HG03378 (cell line): Measurements from ENCODE around the gene PAIP2.
"Not testable (repeated sequence)": the region's sequence is repeated elsewhere in the genome, so short reads cannot be mapped to it uniquely, and the experiment has no call there.

Experiments
- ATAC-seq: cut with Tn5 transposase; IDR thresholded peaks from one replicate; pipeline ENCODE4 v1.9.1; 2021; ENCODE audit warnings: mild to moderate bottlenecking, moderate library complexity; ENCODE audit not compliant: unreplicated experiment

The PAIP2 gene

DNA sequence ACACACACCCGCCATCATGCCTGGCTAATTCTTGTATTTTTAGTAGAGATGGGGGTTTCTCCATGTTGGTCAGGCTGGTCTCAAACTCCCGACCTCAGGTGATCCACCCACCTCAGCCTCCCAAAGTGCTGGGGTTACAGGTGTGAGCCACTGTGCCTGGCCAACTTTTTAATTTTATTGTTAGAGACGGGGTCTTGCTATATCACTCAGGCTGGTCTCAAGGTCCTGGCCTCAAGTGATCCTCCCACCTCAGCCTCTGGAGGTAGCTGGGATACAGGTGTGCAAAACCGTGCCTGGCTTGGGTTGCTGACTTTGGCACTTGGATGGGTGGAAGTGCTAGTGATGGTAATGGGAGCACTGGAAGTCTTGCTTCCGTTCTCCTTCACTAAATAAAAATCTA is 67.5 kb downstream of the PAIP2 start:
- not testable (repeated sequence) for ATAC-seq

DNA sequence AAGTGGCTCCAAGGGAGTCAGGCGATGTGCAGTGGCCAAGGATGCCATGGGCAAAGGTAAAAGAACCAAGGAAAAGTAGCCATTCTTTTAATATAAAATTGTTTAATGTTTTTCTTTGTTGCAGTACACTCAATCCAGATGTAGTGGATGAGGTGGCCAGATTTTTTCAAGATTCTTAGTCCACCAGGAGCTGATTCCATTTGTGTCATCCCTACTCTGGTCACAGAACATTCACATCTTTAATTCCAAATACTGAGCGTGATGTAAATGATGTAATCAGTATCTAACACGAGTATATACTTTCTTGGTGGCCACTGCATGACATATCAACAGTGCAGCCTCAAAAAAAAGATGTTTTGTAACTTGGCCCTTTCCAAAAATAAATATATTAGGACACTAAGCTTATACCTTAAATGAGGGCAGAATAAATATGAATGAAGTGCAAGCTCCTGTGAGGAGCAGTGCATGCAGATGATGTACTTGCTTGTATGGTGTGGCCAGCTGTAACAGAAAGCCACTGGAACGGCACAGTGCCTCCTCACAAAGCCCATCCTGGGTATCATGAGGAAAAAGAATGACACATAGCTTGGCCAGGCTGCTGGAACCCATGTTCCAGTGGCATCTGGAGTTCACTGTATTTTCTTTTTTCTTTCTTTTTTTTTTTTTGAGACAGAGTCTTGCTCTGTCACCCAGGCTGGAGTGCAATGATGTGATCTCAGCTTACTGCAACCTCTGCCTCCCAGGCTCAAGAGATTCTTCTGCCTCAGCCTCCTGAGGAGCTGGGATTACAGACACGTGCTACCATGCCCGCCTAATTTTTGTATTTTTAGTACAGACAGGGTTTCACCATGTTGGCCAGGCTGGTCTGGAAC is 68.7 kb downstream of the PAIP2 start:
- no peak for ATAC-seq

DNA sequence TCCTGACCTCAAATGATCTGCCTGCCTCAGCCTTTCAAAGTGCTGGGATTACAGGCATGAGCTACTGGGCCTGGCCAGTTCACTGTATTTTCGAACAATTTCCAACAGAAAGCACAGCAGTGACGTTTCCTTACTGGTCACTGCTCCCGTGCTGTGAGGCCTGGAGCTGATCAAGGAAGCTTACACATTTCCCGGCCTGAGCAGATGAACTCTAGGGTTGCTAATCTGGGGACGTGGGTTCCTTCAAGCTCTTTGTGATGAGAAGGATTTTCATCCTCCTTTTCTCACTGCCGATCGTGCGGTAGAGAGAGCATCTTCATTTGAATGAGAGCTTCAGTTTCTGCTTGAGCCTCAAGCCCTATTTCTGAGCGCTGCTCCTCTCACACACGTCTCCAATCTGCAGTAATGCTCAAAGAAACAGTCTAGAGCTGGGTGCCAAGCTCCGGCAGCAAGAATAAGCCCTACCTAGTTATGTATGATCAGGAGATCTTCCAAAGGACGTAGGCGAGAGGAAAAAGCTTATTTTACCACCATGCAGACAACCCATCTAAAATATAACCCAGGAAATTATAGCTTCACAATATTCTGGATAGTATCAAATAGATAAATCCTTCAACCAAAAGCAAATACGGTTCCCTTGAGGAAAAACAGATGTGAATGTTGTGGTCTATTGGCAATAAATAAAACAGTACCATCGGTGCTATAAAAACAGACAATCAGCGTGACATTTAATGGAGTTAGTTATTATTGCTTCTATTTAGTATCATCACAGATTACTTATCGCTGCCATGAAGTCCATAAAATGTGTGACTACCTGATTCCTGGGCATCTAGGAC is 69.6 kb downstream of the PAIP2 start:
- ATAC-seq: no peak

DNA sequence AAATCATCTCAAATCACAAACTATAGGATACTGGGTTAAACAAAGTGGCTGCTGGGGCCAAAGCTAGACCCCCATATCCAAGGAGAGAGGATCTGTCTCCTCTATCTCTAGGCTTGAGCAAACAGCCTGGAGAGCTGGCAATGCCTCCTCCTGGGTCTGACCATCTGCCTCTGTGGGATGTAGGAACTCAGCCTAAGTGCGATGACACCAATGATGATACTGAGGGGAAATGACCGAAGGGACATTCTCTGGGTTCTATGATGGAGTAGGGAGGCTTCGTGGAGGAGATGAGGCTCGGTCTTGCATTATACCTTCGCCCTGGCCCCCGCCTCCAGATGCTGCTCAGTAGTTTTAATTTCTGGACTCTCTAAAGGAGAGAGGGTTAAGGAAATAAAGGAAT is 71.5 kb downstream of the PAIP2 start:
- no peak for ATAC-seq

DNA sequence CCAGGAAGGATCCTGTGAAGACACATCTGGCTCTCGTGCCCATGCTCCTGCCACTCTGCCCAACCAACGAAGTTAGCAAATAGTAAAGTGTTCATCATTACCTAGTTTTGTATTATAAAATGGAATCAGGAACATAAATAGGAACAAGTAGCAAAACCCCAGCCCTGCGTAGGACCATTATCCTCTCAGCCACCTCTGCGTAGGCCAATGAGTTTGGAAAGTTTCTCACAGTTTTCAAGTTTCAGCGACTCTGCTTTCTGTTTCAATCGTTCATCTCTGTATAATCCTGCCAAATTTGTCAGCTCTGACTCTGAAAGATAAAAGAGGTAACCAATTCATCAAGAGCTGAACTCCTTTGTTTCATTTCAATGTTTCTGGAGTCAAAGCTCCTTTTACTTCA is 72.3 kb downstream of the PAIP2 start:
- ATAC-seq: no peak

DNA sequence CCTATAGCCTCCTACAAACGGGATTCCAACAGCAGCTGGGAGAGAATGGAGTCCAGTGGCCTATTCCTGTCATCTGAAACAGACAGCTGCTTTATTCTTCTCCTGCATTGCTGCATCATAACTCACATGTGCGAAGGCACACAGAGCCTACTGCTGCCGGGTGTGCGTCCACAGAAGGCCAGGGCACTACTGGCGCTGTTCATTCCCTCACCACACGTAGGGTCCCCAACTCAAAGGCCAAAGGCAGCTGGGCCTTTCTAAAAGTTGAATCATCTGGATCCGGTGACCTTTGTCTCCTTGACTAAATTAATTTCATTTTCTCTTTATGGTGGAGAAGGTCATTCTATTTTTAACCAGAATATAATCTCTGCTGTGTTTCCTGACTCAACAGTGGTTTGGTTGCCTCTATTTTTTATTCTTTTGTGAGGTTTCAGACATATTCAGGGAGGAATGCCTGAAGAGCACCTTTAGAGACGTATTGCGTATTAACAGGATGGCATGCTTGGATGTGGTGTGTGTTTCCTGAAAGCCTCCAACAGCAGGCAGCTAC is 73.0 kb downstream of the PAIP2 start:
- ATAC-seq: no peak

DNA sequence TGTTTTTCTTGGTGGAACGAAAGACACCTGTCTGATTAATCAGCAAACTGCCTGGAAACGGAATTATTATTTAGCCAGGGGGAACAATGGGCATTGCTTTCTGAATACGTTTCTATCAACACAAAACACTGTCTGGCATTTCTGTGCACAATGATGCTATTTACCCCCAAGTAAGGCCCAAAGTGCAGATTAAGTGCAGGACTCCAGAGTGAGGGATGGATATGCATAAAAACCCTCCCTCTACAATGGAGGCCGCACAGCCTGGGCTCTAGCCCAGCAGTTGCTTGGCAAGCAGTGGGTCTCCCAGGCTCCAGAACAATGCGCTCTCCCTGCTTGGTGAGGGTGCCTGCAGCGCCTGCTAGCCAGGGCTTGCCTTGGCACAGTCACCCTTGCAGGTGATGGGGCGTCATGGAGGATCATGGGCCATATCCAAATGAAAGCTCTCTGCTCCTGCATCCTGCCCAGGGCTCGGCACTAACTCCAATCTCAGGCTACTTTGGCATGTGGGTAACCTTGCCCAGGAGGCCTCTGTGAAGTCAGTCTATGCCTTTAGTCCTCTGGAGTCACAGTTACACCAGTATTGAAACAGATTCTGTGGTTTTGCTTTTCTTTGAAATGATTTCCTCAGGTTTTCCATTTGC is 73.7 kb downstream of the PAIP2 start:
- no peak for ATAC-seq

DNA sequence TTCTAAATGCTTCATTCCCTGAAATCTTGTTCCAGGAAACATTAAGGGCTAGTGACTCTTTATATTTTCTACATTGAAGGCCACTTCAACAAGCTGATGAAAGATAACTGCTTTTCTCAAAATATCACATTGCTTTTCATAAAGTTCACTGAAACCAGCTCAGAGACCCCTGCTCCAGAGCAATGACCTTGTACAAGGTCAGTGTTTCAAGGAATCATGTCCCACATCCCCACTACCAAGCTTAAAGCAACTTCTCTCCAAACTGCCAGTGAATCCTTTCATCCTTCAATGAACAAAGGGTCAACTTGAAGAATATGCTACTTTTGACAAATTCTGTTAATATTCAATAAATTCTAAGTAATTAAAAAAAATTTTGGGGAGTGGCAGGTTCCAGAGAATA is 74.2 kb downstream of the PAIP2 start:
- ATAC-seq: no peak

DNA sequence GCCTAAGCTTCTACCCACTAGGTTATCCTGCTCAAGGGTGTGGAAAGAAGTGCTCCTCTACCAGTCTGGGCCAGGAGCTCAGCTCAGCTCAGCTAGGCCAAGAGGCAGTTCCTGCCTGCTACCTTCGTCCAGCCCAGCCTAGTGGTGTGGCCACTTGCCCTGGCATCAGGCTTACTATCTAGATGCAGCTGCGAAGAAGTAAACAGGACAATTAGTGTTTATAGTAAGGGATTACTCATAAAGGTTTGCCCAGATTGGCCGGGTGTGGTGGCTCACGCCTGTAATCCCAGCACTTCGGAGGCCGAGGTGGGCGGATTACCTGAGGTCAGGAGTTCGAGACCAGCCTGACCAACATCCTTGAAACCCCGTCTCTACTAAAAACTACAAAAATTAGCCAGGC is 75.0 kb downstream of the PAIP2 start:
- ATAC-seq: no peak

DNA sequence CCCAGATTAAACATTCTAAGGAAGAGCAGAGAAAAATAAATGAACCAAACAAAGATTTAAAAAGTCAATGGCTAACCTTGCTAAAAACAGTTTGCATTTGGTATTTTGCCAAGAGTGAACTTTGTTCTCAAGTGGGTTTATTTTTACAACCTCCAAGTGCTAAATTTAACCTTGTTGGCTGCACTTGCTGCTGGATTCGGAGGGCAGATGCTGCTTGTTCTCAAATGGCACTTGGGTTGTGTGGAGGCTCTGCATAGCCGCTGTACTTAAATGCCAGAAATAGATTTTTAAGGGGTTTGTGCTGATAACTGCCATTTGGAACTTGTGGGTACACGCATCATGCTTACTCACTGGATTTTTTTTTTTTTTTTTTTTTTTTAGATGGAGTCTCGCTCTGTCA is 75.6 kb downstream of the PAIP2 start:
- no peak for ATAC-seq

DNA sequence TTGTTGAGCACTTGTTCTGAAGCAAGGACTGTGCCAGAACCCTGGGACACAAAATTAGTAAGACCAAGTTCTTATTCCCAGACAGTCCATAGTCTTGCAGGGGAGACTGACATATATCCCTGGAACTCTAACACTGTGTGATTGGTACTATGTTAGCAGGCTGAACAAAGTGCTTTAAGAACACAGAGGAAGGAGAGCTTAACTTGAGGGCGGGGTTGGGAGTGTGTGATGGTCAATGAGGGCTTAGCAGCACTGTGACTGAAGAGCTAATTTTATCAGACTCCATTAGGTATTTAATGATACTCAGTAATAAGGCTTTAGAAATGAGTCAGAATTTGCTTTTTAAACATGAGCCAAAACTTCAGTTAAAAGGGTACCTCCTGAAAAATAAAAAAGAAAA is 77.1 kb downstream of the PAIP2 start:
- ATAC-seq: no peak
